Gastroesophageal sphincter (tissue), 3 donors: ENCODE measurements around the gene MACROD2.

ENCODE experiments used
- CTCF ChIP-seq, 4 experiments: fragments of 200-600 bp in 2 of 4; fragments of 450-650 bp in 2 of 4; sonication (generic) in 1 of 4; IDR thresholded peaks; one replicate each; pipeline ENCODE4 v1.5.1; 2017 to 2019; ENCODE audit warnings: antibody characterized with exemption in 4 of 4, mild to moderate bottlenecking in 2 of 4, moderate library complexity in 2 of 4
- EP300 ChIP-seq: sonication (generic); formaldehyde crosslinking; IDR thresholded peaks from one replicate; pipeline ENCODE4 v1.6.1; 2017; ENCODE audit warnings: antibody characterized with exemption, mild to moderate bottlenecking
- POLR2A ChIP-seq, 2 donors: fragments of 450-650 bp; IDR thresholded peaks; one replicate each; pipeline ENCODE4 v1.6.1; 2017; ENCODE audit warnings: antibody characterized with exemption in 2 of 2, mild to moderate bottlenecking in 2 of 2, moderate library complexity in 1 of 2
- POLR2AphosphoS5 ChIP-seq: sonication (generic); formaldehyde crosslinking; IDR thresholded peaks from one replicate; pipeline ENCODE4 v1.6.1; 2017; ENCODE audit warnings: antibody characterized with exemption

DNA sequence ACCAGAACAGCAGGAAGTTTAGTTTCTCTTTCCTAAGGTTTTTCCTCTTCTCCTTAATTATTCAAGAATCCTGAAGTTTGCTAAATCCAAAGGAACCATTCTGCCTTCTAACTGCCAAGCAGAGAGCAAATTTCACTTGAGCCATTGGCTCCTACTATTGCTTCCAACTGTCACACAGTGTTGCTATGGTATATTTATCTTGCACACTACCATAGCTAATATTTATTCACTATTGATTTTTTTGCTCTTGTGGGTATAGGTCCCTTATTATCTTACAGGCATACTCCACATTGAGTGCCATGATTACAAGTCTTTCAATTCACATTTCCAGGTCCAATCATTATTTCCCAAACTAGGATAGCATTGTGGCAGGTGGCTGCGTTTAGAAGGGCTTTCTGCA is 608.8 kb downstream of the MACROD2 start:
- TF ChIP-seq CTCF (IDR thresholded peaks at IDR 0.05) (no peak), POLR2AphosphoS5 (no peak), POLR2A (IDR thresholded peaks at IDR 0.05) (no peak), EP300 (no peak)
